ENCODE results near the gene CHST13. TPM values are rescaled to one million over a fixed set of nuclear protein-coding genes. Genes with fewer than 3 reads are reported as not detected.
"Not testable (repeated sequence)": the region's sequence is repeated elsewhere in the genome, so short reads cannot be mapped to it uniquely, and the experiment has no call there.

Gene CHST13
- polyA plus RNA-seq, 1 experiment, result not detected

DNA sequence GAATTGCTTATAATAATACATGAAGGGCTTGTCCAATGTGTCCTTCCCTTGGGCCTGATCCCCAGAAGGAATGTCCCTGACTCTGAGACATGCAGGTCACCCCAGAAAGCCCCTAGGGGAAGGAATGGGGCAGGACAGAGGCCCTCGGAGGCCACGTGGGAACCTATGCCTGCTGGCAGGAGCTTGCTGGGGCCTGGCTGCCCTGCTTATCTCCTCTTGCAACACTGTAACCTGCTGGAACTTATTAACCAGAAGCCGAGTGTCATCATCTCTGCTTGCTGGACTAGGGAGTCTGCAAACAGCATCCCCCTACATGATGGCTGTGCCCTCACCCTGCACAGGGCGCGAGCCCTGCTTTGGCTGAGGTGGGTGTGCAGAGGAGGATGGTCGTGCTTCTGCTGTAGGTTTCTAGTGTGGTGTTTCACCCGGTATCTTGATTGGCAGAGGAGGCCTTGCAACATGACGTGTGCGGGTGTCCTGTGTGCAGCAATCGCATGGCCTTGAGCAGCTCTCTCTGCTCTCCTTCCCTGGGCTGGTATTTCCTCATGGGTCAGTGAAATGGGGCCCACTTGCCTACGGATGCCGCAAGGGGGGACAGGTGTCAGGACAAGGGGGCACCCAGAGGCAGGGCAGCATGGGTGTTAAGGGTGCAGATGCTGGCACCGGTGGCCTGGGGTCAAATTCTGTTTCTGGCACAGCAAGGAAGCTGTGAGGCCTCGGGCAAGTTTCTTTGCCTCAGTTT is 5.0 kb downstream of the CHST13 start:
- Histone ChIP-seq H3K27me3 (ENCODE audit: control insufficient read depth, insufficient read depth, low read length) (peaks cover 8% of the 10 kb centered on the region), H3K36me3 (ENCODE audit: control insufficient read depth, insufficient read depth, low read length) (no peaks in the 10 kb centered on the region), H3K4me3 (ENCODE audit: low read depth, low read length) (no peak overlapping the region)
- no peak for DNase-seq (ENCODE audit: low read depth)
- ChIA-PET POLR2A (no interaction called here), CTCF (interaction anchor here (0.6 to 1.5 kb wide), 2 partner anchors 10 to 32 kb away, joined by 3 to 4 read pairs; no protein-coding TSS in a partner anchor)
- TF ChIP-seq, protein P1, sequence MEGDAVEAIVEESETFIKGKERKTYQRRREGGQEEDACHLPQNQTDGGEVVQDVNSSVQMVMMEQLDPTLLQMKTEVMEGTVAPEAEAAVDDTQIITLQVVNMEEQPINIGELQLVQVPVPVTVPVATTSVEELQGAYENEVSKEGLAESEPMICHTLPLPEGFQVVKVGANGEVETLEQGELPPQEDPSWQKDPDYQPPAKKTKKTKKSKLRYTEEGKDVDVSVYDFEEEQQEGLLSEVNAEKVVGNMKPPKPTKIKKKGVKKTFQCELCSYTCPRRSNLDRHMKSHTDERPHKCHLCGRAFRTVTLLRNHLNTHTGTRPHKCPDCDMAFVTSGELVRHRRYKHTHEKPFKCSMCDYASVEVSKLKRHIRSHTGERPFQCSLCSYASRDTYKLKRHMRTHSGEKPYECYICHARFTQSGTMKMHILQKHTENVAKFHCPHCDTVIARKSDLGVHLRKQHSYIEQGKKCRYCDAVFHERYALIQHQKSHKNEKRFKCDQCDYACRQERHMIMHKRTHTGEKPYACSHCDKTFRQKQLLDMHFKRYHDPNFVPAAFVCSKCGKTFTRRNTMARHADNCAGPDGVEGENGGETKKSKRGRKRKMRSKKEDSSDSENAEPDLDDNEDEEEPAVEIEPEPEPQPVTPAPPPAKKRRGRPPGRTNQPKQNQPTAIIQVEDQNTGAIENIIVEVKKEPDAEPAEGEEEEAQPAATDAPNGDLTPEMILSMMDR (IDR thresholded peaks at IDR 0.05; ENCODE audit: insufficient read depth, low read depth, low read length), result peak; percentile 32

DNA sequence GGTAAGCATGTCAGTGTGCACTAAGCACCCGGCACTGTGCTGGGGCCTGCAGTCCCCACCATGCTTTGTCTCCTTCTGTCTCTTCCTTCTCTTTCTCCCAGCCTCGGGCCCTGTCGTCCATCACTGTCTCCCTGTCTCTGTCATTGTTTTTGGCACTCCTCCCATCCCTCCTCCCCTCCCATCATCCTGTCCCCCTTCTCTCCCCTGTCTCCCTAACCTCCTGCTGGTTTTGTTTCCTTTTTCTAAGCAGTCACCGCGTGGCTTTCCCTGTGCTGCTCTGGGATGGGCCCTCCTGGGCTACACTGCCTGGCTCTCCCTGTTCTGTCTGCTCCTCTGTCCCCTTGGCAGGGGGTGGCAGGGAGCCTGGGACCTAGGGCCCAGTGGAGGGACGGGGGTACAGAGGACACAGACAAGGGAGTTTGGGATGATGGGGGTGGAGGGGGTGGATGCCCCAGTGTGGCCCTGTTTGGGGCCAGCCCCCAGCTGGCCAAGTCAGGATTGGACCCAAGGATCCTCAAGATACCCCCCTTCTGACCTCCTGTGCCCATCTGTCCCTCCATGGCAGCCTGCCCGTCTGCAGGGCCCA is 5.7 kb downstream of the CHST13 start:
- H3K4me3 ChIP-seq (ENCODE audit: low read depth, low read length), result no peak overlapping the region
- POLR2A ChIA-PET, result no interaction called here
- peaks cover 11% of the 10 kb centered on the region for H3K27me3 ChIP-seq (ENCODE audit: control insufficient read depth, insufficient read depth, low read length)
- no peak for DNase-seq (ENCODE audit: low read depth)
- TF ChIP-seq, protein P1 (IDR thresholded peaks at IDR 0.05; ENCODE audit: insufficient read depth, low read depth, low read length), result no peak
- CTCF ChIA-PET, result interaction anchor here (1.5 kb wide), 1 partner anchor 11 kb away, joined by 3 read pairs; no protein-coding TSS in a partner anchor
- no peaks in the 10 kb centered on the region for H3K36me3 ChIP-seq (ENCODE audit: control insufficient read depth, insufficient read depth, low read length)

DNA sequence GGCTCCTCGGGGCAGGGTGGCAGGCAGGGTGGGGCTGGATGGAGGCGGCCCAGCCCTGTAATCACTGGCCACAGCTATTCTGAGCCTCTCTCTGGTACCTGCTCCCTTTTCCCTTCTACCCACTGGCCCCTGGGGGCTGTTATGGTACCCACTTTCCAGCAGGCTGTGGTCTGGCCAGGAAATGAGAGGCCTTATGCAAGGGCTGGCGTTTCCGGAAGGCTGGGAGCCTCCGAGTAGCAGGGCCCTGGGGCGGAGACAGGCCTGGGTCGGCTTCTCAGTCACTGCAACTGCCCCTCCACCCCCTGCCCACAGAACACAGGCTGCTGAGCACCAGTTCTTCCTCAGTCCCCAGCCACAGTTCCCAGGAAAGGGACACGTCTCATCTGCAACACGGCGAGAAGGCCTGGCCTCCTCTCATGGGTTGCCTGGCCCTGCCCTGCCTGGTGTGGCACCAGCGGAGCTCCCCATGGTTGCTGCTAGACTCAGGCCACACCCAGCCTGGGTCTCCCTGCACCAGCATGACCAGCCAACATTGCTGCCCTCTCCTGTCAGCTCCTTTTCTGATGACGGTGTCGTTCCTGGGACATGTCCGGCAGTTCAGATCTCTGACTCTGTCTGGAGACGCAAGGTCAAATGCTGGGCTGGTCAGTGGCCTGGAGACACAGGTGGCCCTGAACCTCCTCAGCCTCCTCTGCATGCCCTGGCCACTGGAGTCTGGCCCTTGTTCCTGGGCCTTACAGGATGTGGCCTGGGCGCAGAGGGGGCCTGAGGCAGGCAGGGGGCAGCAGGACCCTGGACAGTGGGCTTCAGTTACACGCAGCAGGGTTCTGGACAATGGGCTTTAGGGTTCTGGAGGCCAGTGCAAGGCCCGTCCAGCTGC is 6.5 kb downstream of the CHST13 start:
- Histone ChIP-seq H3K36me3 (ENCODE audit: control insufficient read depth, insufficient read depth, low read length) (no peaks in the 10 kb centered on the region), H3K4me3 (ENCODE audit: low read depth, low read length) (no peak overlapping the region), H3K27me3 (ENCODE audit: control insufficient read depth, insufficient read depth, low read length) (peaks cover 11% of the 10 kb centered on the region)
- CTCF ChIA-PET, result no interaction called here
- DNase-seq (ENCODE audit: low read depth), result no peak
- TF ChIP-seq, protein P1 (IDR thresholded peaks at IDR 0.05; ENCODE audit: insufficient read depth, low read depth, low read length), result no peak
- POLR2A ChIA-PET, result no interaction called here

DNA sequence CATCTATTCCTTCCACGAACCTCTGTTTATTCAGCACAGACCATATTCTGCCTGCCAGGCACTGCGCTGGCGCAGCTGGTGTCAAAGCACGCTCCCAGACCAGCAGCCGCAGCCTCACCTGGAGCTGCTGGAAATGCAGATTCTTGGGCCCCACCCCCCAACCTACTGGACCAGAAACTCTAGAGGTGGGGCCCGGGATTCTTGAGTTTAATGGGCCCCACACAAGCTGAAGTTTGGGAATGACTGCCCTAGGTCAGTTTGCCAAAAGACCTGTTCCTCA is 7.0 kb downstream of the CHST13 start:
- ChIA-PET CTCF (interaction anchor here (1.0 kb wide), 1 partner anchor 8 kb away, joined by 5 read pairs; no protein-coding TSS in a partner anchor), POLR2A (no interaction called here)
- H3K4me3 ChIP-seq (ENCODE audit: low read depth, low read length), result no peak overlapping the region
- peaks cover 13% of the 10 kb centered on the region for H3K27me3 ChIP-seq (ENCODE audit: control insufficient read depth, insufficient read depth, low read length)
- TF ChIP-seq, protein P1 (IDR thresholded peaks at IDR 0.05; ENCODE audit: insufficient read depth, low read depth, low read length), result no peak
- H3K36me3 ChIP-seq (ENCODE audit: control insufficient read depth, insufficient read depth, low read length), result no peaks in the 10 kb centered on the region
- DNase-seq (ENCODE audit: low read depth), result no peak

DNA sequence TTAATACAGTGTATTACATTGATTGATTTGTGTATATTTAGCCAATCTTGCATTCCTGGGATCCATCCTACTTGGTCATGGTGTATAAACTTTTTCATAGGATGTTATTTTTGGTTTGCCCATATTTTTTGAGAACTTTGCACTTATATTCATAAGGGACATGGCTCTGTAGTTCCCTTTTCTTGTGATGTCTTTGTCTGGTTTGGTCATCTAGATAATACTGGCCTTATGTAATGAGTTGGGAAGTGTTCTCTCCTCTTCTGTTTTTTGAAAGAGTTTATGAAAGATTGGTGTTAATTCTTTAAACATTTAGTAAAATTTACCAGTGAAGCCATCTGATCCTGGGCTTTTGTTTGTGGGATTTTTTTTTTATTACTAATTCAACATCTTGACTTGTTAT is 9.6 kb downstream of the CHST13 start:
- no peak for DNase-seq (ENCODE audit: low read depth)
- Histone ChIP-seq H3K4me3 (ENCODE audit: low read depth, low read length) (no peak overlapping the region), H3K36me3 (ENCODE audit: control insufficient read depth, insufficient read depth, low read length) (no peaks in the 10 kb centered on the region), H3K27me3 (ENCODE audit: control insufficient read depth, insufficient read depth, low read length) (peaks cover 15% of the 10 kb centered on the region)
- POLR2A ChIA-PET, result no interaction called here
- CTCF ChIA-PET, result no interaction called here
- TF ChIP-seq, protein P1 (IDR thresholded peaks at IDR 0.05; ENCODE audit: insufficient read depth, low read depth, low read length), result no peak

DNA sequence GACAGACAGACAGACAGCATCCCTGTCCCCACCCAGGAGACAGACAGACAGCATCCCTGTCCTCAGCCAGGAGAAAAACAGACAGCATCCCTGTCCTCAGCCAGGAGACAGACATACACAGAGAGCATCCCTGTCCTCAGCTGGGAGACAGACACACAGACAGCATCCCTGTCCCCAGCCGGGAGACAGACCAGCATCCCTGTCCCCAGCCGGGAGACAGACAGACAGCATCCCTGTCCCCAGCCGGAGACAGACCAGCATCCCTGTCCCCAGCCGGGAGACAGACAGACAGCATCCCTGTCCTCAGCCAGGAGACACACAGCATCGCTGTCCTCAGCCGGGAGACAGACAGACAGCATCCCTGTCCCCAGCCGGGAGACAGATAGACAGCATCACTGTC is 10.8 kb downstream of the CHST13 start:
- CTCF ChIA-PET, result interaction anchor here (1.1 kb wide), 1 partner anchor 1013 kb away, joined by 4 read pairs; no protein-coding TSS in a partner anchor
- peaks cover 15% of the 10 kb centered on the region for H3K27me3 ChIP-seq (ENCODE audit: control insufficient read depth, insufficient read depth, low read length)
- POLR2A ChIA-PET, result not testable (repeated sequence)

More for the DNA sequence above, 10.8 kb downstream of the CHST13 start:
- not testable (repeated sequence) for DNase-seq (ENCODE audit: low read depth); H3K4me3 ChIP-seq (ENCODE audit: low read depth, low read length); H3K36me3 ChIP-seq (ENCODE audit: control insufficient read depth, insufficient read depth, low read length)
